NCI-H128 (cell line): ENCODE results near the gene C20orf204.
"Not testable (repeated sequence)": the region's sequence is repeated elsewhere in the genome, so short reads cannot be mapped to it uniquely, and the experiment has no call there.

Experiments
- DNase-seq: peaks from one replicate; lab custom pipeline; 2025; ENCODE audit not compliant: unreplicated experiment; lab: John Stamatoyannopoulos, UW

The C20orf204 gene, protein sequence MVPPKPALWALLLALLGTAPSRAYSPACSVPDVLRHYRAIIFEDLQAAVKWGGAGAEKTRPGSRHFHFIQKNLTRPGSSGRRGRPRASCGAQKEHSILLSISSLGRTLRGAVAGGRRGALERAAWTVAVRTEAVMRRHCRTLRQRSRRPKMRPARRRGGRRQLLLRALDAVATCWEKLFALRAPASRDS

GRCh38 chr20:64035933-64036345 lies at the start of gene C20orf204:
C20orf204 (plus strand) TSS chr20:64036182; CDS start chr20:64036324, 142 bp downstream.
- DNase-seq = no peak

- no peak for DNase-seq
Observed at GRCh38 chr20:64000906-64001305, 35.1 kb upstream of the C20orf204 start.

GRCh38 chr20:64001607-64002011 lies 34.4 kb upstream of the C20orf204 start:
- DNase-seq = peak; percentile 67

DNA sequence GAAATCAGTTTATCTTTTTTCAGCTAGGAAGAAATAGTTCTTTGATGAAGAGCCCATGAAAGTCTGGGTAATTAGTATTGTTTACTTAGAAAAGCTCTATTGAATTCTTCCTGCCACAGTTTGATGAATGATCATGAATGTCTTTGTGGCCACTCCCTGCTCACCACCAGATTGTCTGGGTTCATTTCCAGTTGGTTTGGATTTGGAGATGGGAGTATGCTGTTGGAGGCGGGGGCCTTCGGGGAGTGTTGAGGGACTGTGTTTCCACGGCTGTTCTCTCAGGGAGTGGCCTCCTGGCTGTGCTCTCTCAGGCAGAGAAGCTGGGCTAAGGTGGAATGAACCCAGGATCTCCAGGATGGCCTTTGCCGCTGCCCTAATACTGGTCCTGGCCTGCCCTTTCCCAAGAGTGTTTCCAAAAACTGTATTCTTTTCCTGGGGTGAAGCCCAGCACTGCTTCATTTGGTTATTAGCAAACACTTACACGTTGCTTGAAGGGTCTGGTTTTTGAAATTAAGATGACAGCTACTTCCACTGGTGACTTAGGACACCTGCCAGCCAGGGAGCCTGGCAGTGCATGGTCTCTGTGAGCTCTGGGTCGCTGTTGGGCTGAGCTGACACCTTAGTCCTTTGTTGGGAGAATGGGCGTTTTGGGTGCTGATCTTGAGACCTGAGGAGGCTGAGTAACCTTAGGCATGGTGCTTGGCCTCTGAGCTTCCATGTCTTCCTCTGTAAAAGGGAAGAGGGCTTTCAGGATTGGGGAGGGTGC lies 31.8 kb upstream of the C20orf204 start:
- DNase-seq = peak; percentile 9

DNA sequence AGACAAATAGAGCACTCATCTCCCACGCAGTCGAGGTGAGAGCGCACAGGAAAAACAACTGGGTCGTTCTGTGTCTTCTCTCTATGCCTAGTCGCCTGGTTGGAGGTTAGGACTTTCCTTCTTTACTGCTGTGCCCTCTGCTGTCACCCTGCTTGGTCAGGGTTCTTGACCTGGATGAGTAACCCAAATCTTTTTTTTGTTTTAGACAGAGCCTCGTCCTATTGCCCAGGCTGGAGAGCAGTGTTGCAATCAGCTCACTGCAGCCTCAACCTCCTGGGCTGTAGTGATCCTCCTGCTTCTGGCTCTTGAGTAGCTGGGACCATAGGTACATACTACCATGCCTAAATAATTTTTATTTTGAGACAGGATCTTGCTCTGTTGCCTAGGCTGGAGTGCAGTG lies 30.6 kb upstream of the C20orf204 start:
- DNase-seq = no peak

- no peak for DNase-seq
Observed at GRCh38 chr20:64006490-64006889, 29.5 kb upstream of the C20orf204 start.

- no peak for DNase-seq
Observed at GRCh38 chr20:64006902-64007301, 29.1 kb upstream of the C20orf204 start.

DNA sequence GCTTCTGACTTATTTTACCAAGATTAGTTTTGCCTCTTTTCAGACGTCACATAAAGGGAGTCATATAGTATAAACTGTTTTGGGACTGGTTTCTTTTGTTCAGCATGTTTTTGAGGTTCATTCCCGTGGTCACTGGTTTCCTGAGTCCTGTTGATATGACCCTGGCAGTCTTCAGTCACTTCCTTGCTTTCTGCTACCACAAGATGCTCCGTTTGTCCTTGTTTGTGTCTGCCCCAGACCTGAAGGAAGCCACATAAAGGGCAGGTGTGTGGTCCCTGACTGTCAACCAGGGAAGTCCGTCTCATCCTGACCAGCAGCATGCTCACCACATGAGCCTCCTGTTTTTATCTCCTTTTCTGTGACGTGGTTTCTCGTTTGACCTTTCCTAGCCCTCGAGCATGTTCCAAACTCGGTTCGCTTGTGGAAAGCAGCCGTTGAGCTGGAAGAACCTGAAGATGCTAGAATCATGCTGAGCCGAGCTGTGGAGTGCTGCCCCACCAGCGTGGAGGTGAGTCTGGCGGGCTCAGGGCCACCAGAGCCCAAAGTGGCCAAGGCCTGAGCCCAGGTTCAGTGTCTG lies 26.1 kb upstream of the C20orf204 start:
- no peak for DNase-seq

GRCh38 chr20:64010711-64011237 lies 25.2 kb upstream of the C20orf204 start:
- no peak for DNase-seq

GRCh38 chr20:64011366-64011779 lies 24.6 kb upstream of the C20orf204 start:
- DNase-seq = no peak

DNA sequence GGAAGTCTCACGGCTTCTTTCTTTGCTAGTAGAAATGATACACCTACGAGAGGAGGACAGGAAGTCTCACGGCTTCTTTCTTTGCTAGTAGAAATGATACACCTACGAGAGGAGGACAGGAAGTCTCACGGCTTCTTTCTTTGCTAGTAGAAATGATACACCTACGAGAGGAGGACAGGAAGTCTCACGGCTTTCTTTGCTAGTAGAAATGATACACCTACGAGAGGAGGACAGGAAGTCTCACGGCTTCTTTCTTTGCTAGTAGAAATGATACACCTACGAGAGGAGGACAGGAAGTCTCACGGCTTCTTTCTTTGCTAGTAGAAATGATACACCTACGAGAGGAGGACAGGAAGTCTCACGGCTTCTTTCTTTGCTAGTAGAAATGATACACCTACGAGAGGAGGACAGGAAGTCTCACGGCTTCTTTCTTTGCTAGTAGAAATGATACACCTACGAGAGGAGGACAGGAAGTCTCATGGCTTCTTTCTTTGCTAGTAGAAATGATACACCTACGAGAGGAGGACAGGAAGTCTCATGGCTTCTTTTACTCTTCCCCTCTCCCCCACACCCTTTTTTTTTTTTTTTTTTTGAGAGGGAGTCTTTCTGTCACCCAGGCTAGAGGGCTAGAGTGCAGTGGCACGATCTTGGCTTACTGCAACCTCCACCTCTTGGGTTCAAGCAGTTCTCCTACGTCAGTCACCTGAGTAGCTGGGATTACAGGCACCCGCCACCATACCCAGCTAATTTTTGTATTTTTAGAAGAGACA lies 23.4 kb upstream of the C20orf204 start:
- not testable (repeated sequence) for DNase-seq

- DNase-seq = no peak
Observed at GRCh38 chr20:64015635-64016034, 20.3 kb upstream of the C20orf204 start.

DNA sequence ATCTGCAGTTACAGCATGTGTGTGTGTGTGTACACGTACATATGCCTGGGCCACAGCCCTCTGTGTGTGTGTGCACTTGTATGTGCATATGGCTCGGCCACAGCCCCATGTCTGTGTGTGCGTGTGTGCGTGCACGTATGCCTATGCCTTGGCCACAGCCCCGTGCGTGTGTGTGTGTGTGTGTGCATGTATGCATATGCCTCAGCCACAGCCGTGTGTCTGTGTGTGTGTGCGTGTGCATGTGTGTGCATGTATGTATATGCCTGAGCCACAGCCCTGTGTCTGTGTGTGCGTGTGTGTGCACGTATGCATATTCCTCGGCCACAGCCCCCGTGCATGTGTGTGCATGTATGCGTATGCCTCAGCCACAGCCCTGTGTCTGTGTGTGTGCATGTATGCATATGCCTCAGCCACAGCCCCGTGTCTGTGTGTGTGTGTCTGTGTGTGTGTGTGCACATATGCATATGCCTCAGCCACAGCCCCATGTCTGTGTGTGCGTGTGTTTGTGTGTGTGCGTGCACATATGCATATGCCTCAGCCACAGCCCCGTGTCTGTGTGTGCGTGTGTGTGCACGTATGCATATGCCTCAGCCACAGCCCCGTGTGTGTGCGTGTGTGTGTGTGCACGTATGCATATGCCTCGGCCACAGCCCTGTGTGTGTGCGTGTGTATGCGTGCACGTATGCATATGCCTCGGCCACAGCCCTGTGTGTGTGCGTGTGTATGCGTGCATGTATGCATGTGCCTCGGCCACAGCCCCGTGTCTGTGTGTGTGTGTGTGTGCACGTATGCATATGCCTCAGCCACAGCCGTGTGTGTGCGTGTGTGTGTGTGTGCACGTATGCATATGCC lies 14.6 kb upstream of the C20orf204 start:
- DNase-seq = no peak

- DNase-seq = no peak
Observed at GRCh38 chr20:64022671-64023360, 13.2 kb upstream of the C20orf204 start.

GRCh38 chr20:64023361-64024140 lies 12.4 kb upstream of the C20orf204 start:
- DNase-seq = no peak

- no peak for DNase-seq
Observed at GRCh38 chr20:64024141-64024990, 11.6 kb upstream of the C20orf204 start.

DNA sequence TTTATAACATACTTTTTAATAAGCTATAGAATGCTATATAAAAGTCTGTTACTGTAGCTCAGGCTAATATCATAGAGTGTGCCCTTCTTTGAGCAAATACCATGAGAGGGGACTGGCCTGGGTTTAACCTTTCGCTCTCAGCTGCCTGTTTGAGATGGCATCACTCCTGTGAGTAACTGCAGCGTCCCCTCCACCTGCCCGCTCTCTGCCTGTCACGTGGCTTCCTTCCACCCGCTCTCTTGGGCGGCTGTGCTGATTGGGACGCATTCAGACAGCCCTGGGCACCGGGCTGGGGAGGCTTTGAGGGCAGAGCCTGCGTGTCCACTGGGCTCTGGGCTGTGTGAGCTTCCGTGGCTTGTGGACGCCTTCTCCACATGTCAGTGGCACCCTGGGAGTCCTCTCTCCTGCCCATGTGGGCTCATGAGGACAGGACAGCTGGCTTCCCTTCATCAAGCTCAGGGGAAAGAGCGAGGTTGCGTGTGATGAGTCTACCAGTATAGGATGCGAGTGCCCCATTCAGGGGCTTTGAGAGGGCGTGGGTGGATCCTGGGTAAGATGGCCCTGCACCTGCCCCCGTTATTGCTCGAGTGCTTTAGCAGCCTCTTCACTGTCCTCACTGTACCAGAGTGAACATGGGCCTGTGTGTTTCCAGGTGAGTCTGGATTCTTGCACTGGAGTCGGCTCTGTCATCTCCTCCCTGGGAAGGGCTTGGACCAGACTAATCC lies 10.7 kb upstream of the C20orf204 start:
- no peak for DNase-seq
